CD4-positive, alpha-beta T cell (primary cell): ENCODE results near the gene ZNF860. TPM values are rescaled to one million over a fixed set of nuclear protein-coding genes. Genes with fewer than 3 reads are reported as not detected.

Experiments
- ATAC-seq: fragments of 200-7000 bp; cut with Tn5 transposase; one replicate; pipeline ENCODE4 v1.10.0; 2022; ENCODE audit warnings: mild to moderate bottlenecking; ENCODE audit not compliant: poor library complexity
- CTCF ChIA-PET: fragments of 350-600 bp; sonication (Branson Sonifier 250); formaldehyde crosslinking; loops from one replicate; lab custom pipeline; 2021; ENCODE audit warnings: antibody characterized with exemption, inconsistent platforms; lab: Charles Lee
- POLR2A ChIA-PET: fragments of 350-600 bp; sonication (Branson Sonifier 250); formaldehyde crosslinking; loops from one replicate; lab custom pipeline; 2021; ENCODE audit warnings: antibody characterized with exemption, inconsistent platforms; lab: Charles Lee
- DNase-seq, 14 experiments: peaks; one replicate each; pipeline ENCODE4 v3.0.0-alpha.2; 2013 to 2020; ENCODE audit warnings: mixed read lengths in 2 of 14
- H3K27ac ChIP-seq, 2 donors: one replicate each; pipeline versions ENCODE4 v1.5.1 to v1.7.0; 2013; ENCODE audit warnings: low read length in 2 of 2, low read depth in 1 of 2, mild to moderate bottlenecking in 1 of 2
- H3K27me3 ChIP-seq, 2 experiments: 1 replicate in 1 of 2; 2 replicates in 1 of 2; pipeline versions ENCODE4 v1.6.1 to v1.7.0; 2013; ENCODE audit warnings: low read length in 2 of 2, control low read depth in 1 of 2, mild to moderate bottlenecking in 1 of 2, moderate library complexity in 1 of 2; ENCODE audit not compliant: insufficient read depth in 2 of 2, control insufficient read depth in 1 of 2
- H3K36me3 ChIP-seq: one replicate; pipeline ENCODE4 v1.6.1; 2013; ENCODE audit warnings: low read length, control low read depth; ENCODE audit not compliant: insufficient read depth
- H3K4me1 ChIP-seq: one replicate; pipeline ENCODE4 v1.6.1; 2013; ENCODE audit warnings: low read length, control low read depth; ENCODE audit not compliant: insufficient read depth
- H3K4me3 ChIP-seq: one replicate; pipeline ENCODE4 v1.5.1; 2013; ENCODE audit warnings: mild to moderate bottlenecking, low read length, moderate library complexity
- H3K9me3 ChIP-seq, 2 experiments: 1 replicate in 1 of 2; 2 replicates in 1 of 2; pipeline versions ENCODE4 v1.6.1 to v1.7.0; 2013; ENCODE audit warnings: low read length in 2 of 2, mild to moderate bottlenecking in 2 of 2, control low read depth in 1 of 2, moderate library complexity in 1 of 2; ENCODE audit not compliant: control insufficient read depth in 1 of 2, insufficient read depth in 1 of 2
- H3K27ac Mint-ChIP-seq: one replicate; pipeline ENCODE4 v1.8.0; 2020; ENCODE audit warnings: mixed read lengths
- H3K27me3 Mint-ChIP-seq: one replicate; pipeline ENCODE4 v1.8.0; 2021; ENCODE audit warnings: mixed read lengths
- H3K36me3 Mint-ChIP-seq: one replicate; pipeline ENCODE4 v1.8.0; 2021; ENCODE audit warnings: low read depth, mixed read lengths
- H3K4me1 Mint-ChIP-seq: one replicate; pipeline ENCODE4 v1.8.0; 2021; ENCODE audit warnings: low read depth, mixed read lengths
- H3K4me3 Mint-ChIP-seq: one replicate; pipeline ENCODE4 v1.8.0; 2020; ENCODE audit warnings: mild to moderate bottlenecking, mixed read lengths
- H3K9me3 Mint-ChIP-seq: one replicate; pipeline ENCODE4 v1.8.0; 2020; ENCODE audit warnings: mixed read lengths
- CTCF ChIP-seq: fragments of 200-600 bp; IDR thresholded peaks from one replicate; pipeline ENCODE4 v1.8.0; 2022; ENCODE audit warnings: antibody characterized with exemption, mild to moderate bottlenecking
- intact Hi-C, 2 experiments: fragments of 100-400 bp; cut with DNase I in 1 of 2; cut with micrococcal nuclease in 1 of 2; formaldehyde crosslinking; loops; one replicate each; pipeline versions ENCODE4 v1.15.1 to v1.9.0; 2023 to 2025; cut with DNase I, micrococcal nuclease
- total RNA-seq, 174 experiments: library from RNA in 2 of 174; stranded (reverse) in 2 of 174; gene quantifications; one replicate each; pipeline ENCODE4 v1.2.3 and lab custom pipeline; 2021 to 2026

Gene ZNF860
- total RNA-seq, 2 experiments from 2014 or later = not detected

- CTCF ChIA-PET = no interaction called here
- H3K4me1 ChIP-seq = no peaks in the 10 kb centered on the region
- POLR2A ChIA-PET = no interaction called here
- no peak overlapping the region for H3K27ac ChIP-seq
- ATAC-seq = no peak
- peaks cover 4 to 8% of the 10 kb centered on the region in 2 experiments for H3K27me3 ChIP-seq
- Mint-ChIP-seq H3K9me3 (no peaks in the 10 kb centered on the region), H3K36me3 (no peaks in the 10 kb centered on the region), H3K4me3 (no peak overlapping the region), H3K27me3 (peaks cover 11% of the 10 kb centered on the region), H3K27ac (no peak overlapping the region), H3K4me1 (no peaks in the 10 kb centered on the region)
- no peaks in the 10 kb centered on the region for H3K36me3 ChIP-seq
- H3K4me3 ChIP-seq = no peak overlapping the region
- TF ChIP-seq CTCF = no peak
- no peak for DNase-seq
- no peaks in the 10 kb centered on the region for H3K9me3 ChIP-seq
- intact Hi-C loops = no loop called here
These were observed 39.1 kb upstream of the ZNF860 start for GRCh38 chr3:31942446-31942845.

GRCh38 chr3:31943041-31943440 is 38.5 kb upstream of the ZNF860 start:
- TF ChIP-seq CTCF = no peak
- Mint-ChIP-seq H3K36me3 (no peaks in the 10 kb centered on the region), H3K27ac (no peak overlapping the region), H3K4me3 (no peak overlapping the region), H3K27me3 (peaks cover 11% of the 10 kb centered on the region), H3K4me1 (no peaks in the 10 kb centered on the region), H3K9me3 (no peaks in the 10 kb centered on the region)
- ChIA-PET POLR2A (no interaction called here), CTCF (interaction anchor here (0.6 kb wide), 1 partner anchor 32 kb away, joined by 5 read pairs; no protein-coding TSS in a partner anchor)
- DNase-seq = no peak
- H3K36me3 ChIP-seq = no peaks in the 10 kb centered on the region
- no peaks in the 10 kb centered on the region for H3K4me1 ChIP-seq
- H3K4me3 ChIP-seq = no peak overlapping the region
- intact Hi-C loops = no loop called here
- H3K9me3 ChIP-seq = no peaks in the 10 kb centered on the region
- no peak overlapping the region for H3K27ac ChIP-seq
- H3K27me3 ChIP-seq = peaks cover 4 to 8% of the 10 kb centered on the region in 2 experiments
- no peak for ATAC-seq

DNA sequence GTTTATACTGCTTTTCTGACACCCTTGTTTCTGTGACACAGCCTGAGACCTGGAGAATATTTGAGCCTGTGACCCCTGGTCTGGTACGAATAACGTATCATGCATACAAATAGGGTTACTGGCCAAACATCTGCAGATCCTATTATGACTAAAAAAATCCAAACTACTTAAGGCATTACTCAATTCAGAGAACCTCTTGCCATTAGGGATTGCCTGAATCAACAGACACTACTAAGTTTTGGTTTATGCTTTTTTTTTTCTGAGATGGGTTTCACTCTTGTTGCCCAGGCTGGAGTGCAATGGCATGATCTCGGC is 35.9 kb upstream of the ZNF860 start:
- no peak overlapping the region for H3K27ac Mint-ChIP-seq
- no peaks in the 10 kb centered on the region for H3K36me3 ChIP-seq
- no peak overlapping the region for H3K4me3 ChIP-seq
- no peak overlapping the region for H3K27ac ChIP-seq
- ATAC-seq (no peak), DNase-seq (no peak)
- no peak for TF ChIP-seq CTCF
- peaks cover 4 to 5% of the 10 kb centered on the region in 2 experiments for H3K27me3 ChIP-seq
- peaks cover 11% of the 10 kb centered on the region for H3K27me3 Mint-ChIP-seq
- H3K4me3 Mint-ChIP-seq = no peak overlapping the region
- intact Hi-C loops = no loop called here
- no peaks in the 10 kb centered on the region for H3K9me3 ChIP-seq
- no peaks in the 10 kb centered on the region for H3K4me1 ChIP-seq
- ChIA-PET CTCF (no interaction called here), POLR2A (no interaction called here)
- no peaks in the 10 kb centered on the region for H3K4me1 Mint-ChIP-seq
- H3K9me3 Mint-ChIP-seq = no peaks in the 10 kb centered on the region
- no peaks in the 10 kb centered on the region for H3K36me3 Mint-ChIP-seq
